B cell (primary cell): ENCODE measurements around the gene DESI2. TPM values are rescaled to one million over a fixed set of nuclear protein-coding genes. Genes with fewer than 3 reads are reported as not detected.

Experiments
- ATAC-seq: fragments of 200-7000 bp; cut with Tn5 transposase; one replicate; pipeline ENCODE4 v1.10.0; 2021; ENCODE audit warnings: low read depth, mild to moderate bottlenecking, moderate number of reproducible peaks, moderate library complexity
- CTCF ChIA-PET: fragments of 350-600 bp; sonication (Branson Sonifier 250); formaldehyde crosslinking; loops from one replicate; lab custom pipeline; 2021; ENCODE audit warnings: antibody characterized with exemption, inconsistent platforms; lab: Charles Lee
- POLR2A ChIA-PET: fragments of 350-600 bp; sonication (Branson Sonifier 250); formaldehyde crosslinking; loops from one replicate; lab custom pipeline; 2021; ENCODE audit warnings: antibody characterized with exemption; lab: Charles Lee
- DNase-seq: peaks from one replicate; pipeline ENCODE4 v3.0.0; 2013
- H2AFZ ChIP-seq: 2 replicates; pipeline ENCODE4 v1.6.1; 2012; ENCODE audit warnings: mild to moderate bottlenecking, low read depth, low read length; ENCODE audit not compliant: insufficient read depth, poor library complexity, severe bottlenecking
- H3K27ac ChIP-seq, 2 donors: 1 replicate in 1 of 2; 2 replicates in 1 of 2; pipeline ENCODE4 v1.5.1; 2012 to 2013; ENCODE audit warnings: low read length in 2 of 2, mild to moderate bottlenecking in 2 of 2, moderate library complexity in 1 of 2
- H3K27me3 ChIP-seq, 4 experiments: fragments of 200-600 bp in 1 of 4; sonication (generic) in 1 of 4; replicated peaks in 1 of 4; 1 replicate in 2 of 4; 2 replicates in 2 of 4; pipeline versions ENCODE4 v1.6.1 to v1.7.0; 2013 to 2016; ENCODE audit warnings: low read length in 3 of 4, mild to moderate bottlenecking in 2 of 4, mixed read lengths in 1 of 4, moderate library complexity in 1 of 4; ENCODE audit not compliant: insufficient read depth in 4 of 4, control insufficient read depth in 3 of 4; ENCODE audit errors: control extremely low read depth in 1 of 4
- H3K36me3 ChIP-seq, 2 experiments: replicated peaks in 1 of 2; 1 replicate in 1 of 2; 2 replicates in 1 of 2; pipeline versions ENCODE4 v1.6.1 to v1.7.1; 2013; ENCODE audit warnings: low read length in 1 of 2; ENCODE audit not compliant: insufficient read depth in 2 of 2, control insufficient read depth in 1 of 2; ENCODE audit errors: control extremely low read depth in 1 of 2, extremely low read depth in 1 of 2
- H3K4me1 ChIP-seq, 2 donors: fragments of 200-600 bp in 1 of 2; sonication (generic) in 1 of 2; 1 replicate in 1 of 2; 2 replicates in 1 of 2; pipeline versions ENCODE4 v1.5.1 to v1.6.1; 2013 to 2017; ENCODE audit warnings: low read length in 2 of 2; ENCODE audit not compliant: control insufficient read depth in 2 of 2, insufficient read depth in 2 of 2
- H3K4me2 ChIP-seq: replicated peaks from 2 replicates; pipeline ENCODE3; 2012; ENCODE audit warnings: mild to moderate bottlenecking, low read depth, low read length; ENCODE audit not compliant: poor library complexity, severe bottlenecking
- H3K4me3 ChIP-seq, 5 experiments: fragments of 200-600 bp in 1 of 5; sonication (generic) in 1 of 5; 1 replicate in 3 of 5; 2 replicates in 2 of 5; pipeline versions ENCODE4 v1.5.1 to v1.7.0; 2011 to 2016; ENCODE audit warnings: low read length in 4 of 5, mild to moderate bottlenecking in 4 of 5, low read depth in 2 of 5, control low read depth in 1 of 5, moderate library complexity in 1 of 5; ENCODE audit not compliant: insufficient read depth in 1 of 5; ENCODE audit errors: control extremely low read depth in 1 of 5, extremely low read depth in 1 of 5
- H3K79me2 ChIP-seq: fragments of 200-600 bp; sonication (generic); one replicate; pipeline ENCODE4 v1.6.0; 2016; ENCODE audit warnings: low read length; ENCODE audit not compliant: control insufficient read depth, insufficient read depth
- H3K9ac ChIP-seq: fragments of 200-600 bp; sonication (generic); 2 replicates; pipeline ENCODE4 v1.6.1; 2017; ENCODE audit warnings: mild to moderate bottlenecking, low read length, moderate library complexity
- H3K9me3 ChIP-seq, 3 donors: one replicate each; pipeline versions ENCODE4 v1.6.1 to v1.7.1; 2013; ENCODE audit warnings: low read length in 2 of 3; ENCODE audit not compliant: control insufficient read depth in 2 of 3, insufficient read depth in 1 of 3; ENCODE audit errors: control extremely low read depth in 1 of 3
- H4K20me1 ChIP-seq: 2 replicates; pipeline ENCODE4 v1.6.0; 2012; ENCODE audit warnings: mild to moderate bottlenecking, low read length; ENCODE audit not compliant: insufficient read depth, control insufficient read depth, poor library complexity, severe bottlenecking
- H3K27ac Mint-ChIP-seq: one replicate; pipeline ENCODE4 v1.8.0; 2021; ENCODE audit warnings: mixed read lengths
- H3K27me3 Mint-ChIP-seq: one replicate; pipeline ENCODE4 v1.8.0; 2021; ENCODE audit warnings: mixed read lengths
- H3K4me1 Mint-ChIP-seq: one replicate; pipeline ENCODE4 v1.8.0; 2021; ENCODE audit warnings: mixed read lengths
- H3K4me3 Mint-ChIP-seq: one replicate; pipeline ENCODE4 v1.8.0; 2021; ENCODE audit warnings: mixed read lengths
- H3K9me3 Mint-ChIP-seq: one replicate; pipeline ENCODE4 v1.8.0; 2022; ENCODE audit warnings: mixed read lengths; ENCODE audit not compliant: insufficient read depth
- CTCF ChIP-seq: fragments of 200-600 bp; IDR thresholded peaks from one replicate; pipeline ENCODE4 v1.8.0; 2022; ENCODE audit warnings: antibody characterized with exemption, mild to moderate bottlenecking
- EZH2 ChIP-seq: IDR thresholded peaks from 2 replicates; pipeline ENCODE4 v1.6.1; 2012; ENCODE audit warnings: borderline replicate concordance, low read depth, mild to moderate bottlenecking, moderate library complexity, low read length; ENCODE audit not compliant: insufficient read depth, poor library complexity, severe bottlenecking
- WGBS: methylation state at CpG from one replicate; pipeline ENCODE4 v1.1.5; 2013; ENCODE audit warnings: missing lambda C conversion rate; ENCODE audit not compliant: insufficient coverage; 5-methylcytosine and 5-hydroxymethylcytosine counted together
- intact Hi-C: fragments of 100-400 bp; cut with micrococcal nuclease; formaldehyde crosslinking; loops from one replicate; pipeline ENCODE4 v1.10.0; 2022
- polyA plus RNA-seq: library from polyadenylated mRNA; depleted of rRNA; stranded (reverse); fragments of >200 nt; gene quantifications from 2 replicates; pipeline ENCODE4 v1.2.3, GENCODE V29; 2012
- total RNA-seq, 2 donors: library from RNA; stranded (reverse); fragments of 120-200 nt in 1 of 2; gene quantifications; 1 replicate in 1 of 2; 2 replicates in 1 of 2; pipeline versions ENCODE4 v1.2.3 to v1.2.4, GENCODE V29; 2013 to 2022

Gene DESI2
- total and polyA plus RNA-seq, 2 donors (not counting 1 experiment from before 2014, with no cell fraction given), result 9.3 to 25.2 TPM

DNA sequence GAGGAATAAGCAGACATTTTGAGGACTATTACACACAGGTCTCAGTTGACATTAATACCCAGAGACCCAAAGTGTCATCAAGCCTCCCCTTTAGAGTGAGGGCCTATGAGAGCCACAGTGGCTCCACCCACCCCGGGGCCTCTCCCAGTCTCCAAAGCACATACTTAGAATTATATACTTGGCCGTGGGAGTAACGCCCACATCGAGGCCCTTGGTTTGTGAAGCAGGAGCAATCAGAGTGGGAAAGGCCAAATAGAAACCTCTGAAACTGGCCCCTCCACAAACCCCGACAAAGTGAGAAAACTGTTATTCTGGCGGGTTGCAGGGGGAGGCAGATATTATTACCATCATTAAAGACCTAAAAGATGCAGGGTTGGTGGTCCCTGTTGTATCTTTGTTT is 7.0 kb upstream of the DESI2 start:
- ATAC-seq (no peak), DNase-seq (no peak)
- Mint-ChIP-seq H3K9me3 (no peaks in the 10 kb centered on the region), H3K27ac (no peak overlapping the region), H3K4me1 (no peaks in the 10 kb centered on the region), H3K4me3 (no peak overlapping the region), H3K27me3 (peaks cover 22% of the 10 kb centered on the region)
- Histone ChIP-seq H3K4me1 (no peaks in the 10 kb centered on the region), H2AFZ (no peak overlapping the region), H3K9ac (no peak overlapping the region), H3K79me2 (no peaks in the 10 kb centered on the region), H3K27me3 (peaks cover 0 to 3% (median 0%) of the 10 kb centered on the region in 4 experiments), H3K4me3 (no peak overlapping the region), H4K20me1 (no peaks in the 10 kb centered on the region), H3K27ac (no peak overlapping the region), H3K9me3 (no peaks in the 10 kb centered on the region), H3K36me3 (no peaks in the 10 kb centered on the region), H3K4me2 (no peak overlapping the region)
- ChIA-PET CTCF (no interaction called here), POLR2A (no interaction called here)
- 61% methylated on average over 3 of the region's 6 CpGs for WGBS
- intact Hi-C loops, result no loop called here
- TF ChIP-seq EZH2 (no peak), CTCF (no peak)

DNA sequence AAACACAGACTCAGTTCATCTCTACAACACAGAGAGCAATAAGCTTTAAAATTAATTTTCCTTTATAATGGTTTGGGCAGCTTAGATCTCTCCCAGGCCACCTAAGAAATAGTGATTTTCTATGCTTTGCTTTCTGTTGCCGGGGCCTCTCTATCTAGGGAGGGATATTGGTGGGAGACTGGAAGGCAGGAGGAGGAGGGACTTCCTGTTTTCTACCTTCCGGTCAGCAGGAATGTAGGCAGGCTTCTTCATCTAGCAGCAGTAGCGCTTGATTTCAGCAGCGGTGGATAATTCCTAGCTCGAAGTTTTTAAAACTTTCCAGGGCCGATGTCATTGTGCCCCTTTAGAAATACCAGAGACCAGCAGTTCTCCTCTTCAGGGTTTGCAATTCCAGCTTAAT is 5.1 kb upstream of the DESI2 start:
- WGBS, result 87% methylated on average over 6 of the region's 6 CpGs
- H3K4me1 Mint-ChIP-seq, result peaks cover 8% of the 10 kb centered on the region
- H3K27me3 Mint-ChIP-seq, result peaks cover 12% of the 10 kb centered on the region
- Histone ChIP-seq H3K27ac (no peak overlapping the region), H3K36me3 (no peaks in the 10 kb centered on the region), H3K4me2 (no peak overlapping the region), H3K4me3 (no peak overlapping the region), H4K20me1 (no peaks in the 10 kb centered on the region), H3K9me3 (no peaks in the 10 kb centered on the region), H3K9ac (no peak overlapping the region), H3K27me3 (no peaks in the 10 kb centered on the region), H2AFZ (no peak overlapping the region), H3K79me2 (no peaks in the 10 kb centered on the region), H3K4me1 (peaks cover 6 to 7% of the 10 kb centered on the region in 2 donors)
- TF ChIP-seq CTCF (no peak), EZH2 (no peak)
- intact Hi-C loops, result no loop called here
- ATAC-seq (no peak), DNase-seq (no peak)
- CTCF ChIA-PET, result interaction anchor here (1.0 kb wide), 2 partner anchors 32 to 44 kb away, joined by 3 to 4 read pairs; no protein-coding TSS in a partner anchor
- H3K4me3 Mint-ChIP-seq, result no peak overlapping the region
- POLR2A ChIA-PET, result no interaction called here
- no peak overlapping the region for H3K27ac Mint-ChIP-seq
- no peaks in the 10 kb centered on the region for H3K9me3 Mint-ChIP-seq
